Gastrocnemius medialis (tissue), 4 donors: Measurements from ENCODE around the gene SLFN5. TPM values are rescaled to one million over a fixed set of nuclear protein-coding genes. Genes with fewer than 3 reads are reported as not detected.

Experiments used
- ATAC-seq, 2 donors: fragments of 150-250 bp; one replicate each; pipeline ENCODE4 v1.9.1; 2016
- DNase-seq, 2 donors: peaks; one replicate each; pipeline ENCODE4 v3.0.0-alpha.2; 2019
- H3K27ac ChIP-seq, 4 donors: fragments of 200-600 bp; sonication (generic); 1 replicate in 1 of 4; 2 replicates in 3 of 4; pipeline ENCODE4 v1.5.1; 2016 to 2018; ENCODE audit warnings: mild to moderate bottlenecking in 2 of 4, moderate library complexity in 1 of 4
- H3K27me3 ChIP-seq, 3 donors: fragments of 200-600 bp; sonication (generic) in 2 of 3; 1 replicate in 1 of 3; 2 replicates in 2 of 3; pipeline versions ENCODE4 v1.5.1 to v1.6.0; 2016 to 2019; ENCODE audit warnings: mild to moderate bottlenecking in 1 of 3, moderate library complexity in 1 of 3
- H3K36me3 ChIP-seq, 2 donors: fragments of 200-600 bp; sonication (generic) in 1 of 2; one replicate each; pipeline ENCODE4 v1.5.1; 2017 to 2018
- H3K4me1 ChIP-seq, 2 donors: fragments of 200-600 bp; sonication (generic) in 1 of 2; one replicate each; pipeline ENCODE4 v1.5.1; 2016 to 2017; ENCODE audit warnings: mild to moderate bottlenecking in 2 of 2
- H3K4me3 ChIP-seq, 4 donors: fragments of 200-600 bp; sonication (generic) in 3 of 4; 1 replicate in 1 of 4; 2 replicates in 3 of 4; pipeline ENCODE4 v1.5.1; 2016 to 2019; ENCODE audit warnings: mild to moderate bottlenecking in 2 of 4
- H3K9me3 ChIP-seq, 3 donors: fragments of 200-600 bp; sonication (generic) in 2 of 3; 1 replicate in 1 of 3; 2 replicates in 2 of 3; pipeline ENCODE4 v1.5.1; 2016 to 2019
- CTCF ChIP-seq, 5 experiments: fragments of 450-650 bp in 3 of 5; fragments of 200-600 bp in 2 of 5; sonication (generic) in 2 of 5; IDR thresholded peaks in 4 of 5; conservative IDR thresholded peaks in 1 of 5; 1 replicate in 4 of 5; 2 replicates in 1 of 5; pipeline ENCODE4 v1.5.1; 2016 to 2019; ENCODE audit warnings: antibody characterized with exemption in 5 of 5, mild to moderate bottlenecking in 3 of 5, moderate library complexity in 3 of 5
- POLR2A ChIP-seq, 2 donors: fragments of 450-650 bp; IDR thresholded peaks; one replicate each; pipeline ENCODE4 v1.6.1; 2017; ENCODE audit warnings: antibody characterized with exemption in 2 of 2, mild to moderate bottlenecking in 2 of 2, moderate library complexity in 2 of 2
- in situ Hi-C, 4 donors: fragments of 200-750 bp; cut with MboI; loops; one replicate each; pipeline versions ENCODE4 v1.15.0 to v1.8.0; 2017; ENCODE audit warnings: low sequenced_read_pairs in 4 of 4
- intact Hi-C: fragments of 100-400 bp; cut with DNase I; formaldehyde crosslinking; loops from one replicate; pipeline ENCODE4 v1.15.1; 2023; ENCODE audit warnings: low total_unique reads
- total RNA-seq, 4 donors: library from RNA; depleted of rRNA; stranded (reverse); fragments of >200 nt; gene quantifications; one replicate each; pipeline versions ENCODE4 v1.1.0 to v1.2.3, GENCODE V29; 2016

Gene SLFN5
- total RNA-seq, 4 donors from 2014 or later, result 25.3 to 79.3 (median 37.4) TPM

GRCh38 chr17:35244341-35245195 is 1.7 kb downstream of the SLFN5 start:
- peak; percentile 66 to 79 for DNase-seq
- peak overlapping the region; percentile 68 to 85 (median 78) for H3K4me3 ChIP-seq
- peaks cover 40 to 47% of the 10 kb centered on the region in 2 donors for H3K4me1 ChIP-seq
- intact Hi-C loops, result loop anchor here (5.0 to 10.0 kb wide), 3 partner anchors 260 to 343 kb away; partner anchors contain the start of genes AP2B1 and LIG3
- H3K27ac ChIP-seq, result peak overlapping the region; percentile 93 to 97 (median 96)
- H3K36me3 ChIP-seq, result no peaks in the 10 kb centered on the region
- TF ChIP-seq POLR2A (IDR thresholded peaks at IDR 0.05) (peak in 1 of 2 donors; percentile 19), CTCF (IDR thresholded peaks at IDR 0.05 in 4 of 5, conservative IDR thresholded peaks at IDR 0.05 in 1 of 5) (no peak)
- in situ Hi-C loops, result loop anchor here in 3 of 4 donors (10.0 to 25.0 kb wide), 2 partner anchors 93 to 100 kb away; partner anchors contain the start of genes NLE1 (in 2 of the 3) and UNC45B (in 2 of the 3)
- no peaks in the 10 kb centered on the region for H3K27me3 ChIP-seq
- H3K9me3 ChIP-seq, result no peaks in the 10 kb centered on the region
- ATAC-seq, result no peak

DNA sequence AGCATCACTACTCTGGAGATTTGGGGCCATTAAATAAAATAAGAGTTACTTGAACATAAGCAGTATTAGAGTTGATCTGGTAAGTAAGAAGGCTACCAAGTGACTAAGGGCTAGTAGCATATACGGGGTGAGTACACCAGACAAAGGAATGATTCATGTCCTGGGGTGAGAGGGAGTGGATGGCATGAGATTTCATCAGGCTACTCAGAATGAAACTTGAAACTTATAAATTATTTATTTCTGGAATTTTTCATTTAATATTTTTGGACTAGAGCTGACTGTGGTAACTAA is 2.3 kb downstream of the SLFN5 start:
- in situ Hi-C loops (loop anchor here in 3 of 4 donors (10.0 to 25.0 kb wide), 2 partner anchors 92 to 100 kb away; partner anchors contain the start of genes NLE1 (in 2 of the 3) and UNC45B (in 2 of the 3)), intact Hi-C loops (loop anchor here (10.0 kb wide), 1 partner anchor 260 kb away; the partner anchor contains the start of gene LIG3)
- Histone ChIP-seq H3K27ac (peak overlapping the region; percentile 93 to 97 (median 96)), H3K4me1 (peaks cover 40 to 47% of the 10 kb centered on the region in 2 donors), H3K4me3 (peak overlapping the region in 3 of 4 donors; percentile 71 to 85 (median 84)), H3K27me3 (no peaks in the 10 kb centered on the region), H3K9me3 (no peaks in the 10 kb centered on the region), H3K36me3 (no peaks in the 10 kb centered on the region)
- ATAC-seq, result no peak
- TF ChIP-seq CTCF (IDR thresholded peaks at IDR 0.05 in 4 of 5, conservative IDR thresholded peaks at IDR 0.05 in 1 of 5) (no peak), POLR2A (IDR thresholded peaks at IDR 0.05) (peak in 1 of 2 donors; percentile 24)
- no peak for DNase-seq

DNA sequence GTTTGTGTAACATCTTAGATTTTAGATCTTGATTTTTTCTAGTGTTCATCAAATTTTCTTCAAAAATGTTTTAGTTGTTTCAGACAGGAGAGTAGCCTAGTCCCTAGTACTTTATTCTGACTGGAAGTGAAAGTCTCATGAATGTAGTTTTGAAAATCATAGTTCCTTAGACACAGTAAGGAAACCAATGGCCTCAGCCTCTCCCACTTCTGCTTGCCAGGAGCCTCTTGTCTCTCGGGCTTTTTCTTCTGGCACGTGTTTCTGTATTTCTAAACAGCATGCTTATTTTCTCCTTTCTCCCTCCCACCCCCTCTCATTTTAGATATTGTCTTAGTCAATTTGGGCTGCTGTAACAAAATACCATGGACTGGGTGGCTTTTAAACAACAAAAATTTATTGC is 9.8 kb downstream of the SLFN5 start:
- ATAC-seq, result no peak
- DNase-seq, result peak in 1 of 2 donors; percentile 38
- H3K27ac ChIP-seq, result peak overlapping the region in 3 of 4 donors; percentile 65 to 81 (median 69)
- H3K4me3 ChIP-seq, result no peak overlapping the region
- H3K27me3 ChIP-seq, result no peaks in the 10 kb centered on the region
- peaks cover 22 to 40% of the 10 kb centered on the region in 2 donors for H3K4me1 ChIP-seq
- no peaks in the 10 kb centered on the region for H3K9me3 ChIP-seq
- intact Hi-C loops, result loop anchor here (10.0 kb wide), 1 partner anchor 122 kb away; the partner anchor contains the start of gene SLFN11
- no peak for TF ChIP-seq CTCF (IDR thresholded peaks at IDR 0.05 in 4 of 5, conservative IDR thresholded peaks at IDR 0.05 in 1 of 5)
- no peak for TF ChIP-seq POLR2A (IDR thresholded peaks at IDR 0.05)
- in situ Hi-C loops, result no loop called here
- no peaks in the 10 kb centered on the region for H3K36me3 ChIP-seq

- in situ Hi-C loops (no loop called here), intact Hi-C loops (loop anchor here (10.0 kb wide), 1 partner anchor 121 kb away; the partner anchor contains the start of gene SLFN11)
- Histone ChIP-seq H3K4me3 (no peak overlapping the region), H3K9me3 (no peaks in the 10 kb centered on the region), H3K27ac (peak overlapping the region; percentile 65 to 81 (median 68)), H3K36me3 (peaks cover 0 to 5% of the 10 kb centered on the region in 2 donors), H3K27me3 (no peaks in the 10 kb centered on the region), H3K4me1 (peaks cover 26 to 42% of the 10 kb centered on the region in 2 donors)
- DNase-seq, result peak; percentile 82 to 85
- TF ChIP-seq POLR2A (IDR thresholded peaks at IDR 0.05) (no peak), CTCF (IDR thresholded peaks at IDR 0.05 in 4 of 5, conservative IDR thresholded peaks at IDR 0.05 in 1 of 5) (no peak)
- ATAC-seq, result peak; percentile 98 to 99
These were observed 11.4 kb downstream of the SLFN5 start for GRCh38 chr17:35254107-35254773.
